ENCODE measurements around the gene VIT.

Gene VIT

DNA sequence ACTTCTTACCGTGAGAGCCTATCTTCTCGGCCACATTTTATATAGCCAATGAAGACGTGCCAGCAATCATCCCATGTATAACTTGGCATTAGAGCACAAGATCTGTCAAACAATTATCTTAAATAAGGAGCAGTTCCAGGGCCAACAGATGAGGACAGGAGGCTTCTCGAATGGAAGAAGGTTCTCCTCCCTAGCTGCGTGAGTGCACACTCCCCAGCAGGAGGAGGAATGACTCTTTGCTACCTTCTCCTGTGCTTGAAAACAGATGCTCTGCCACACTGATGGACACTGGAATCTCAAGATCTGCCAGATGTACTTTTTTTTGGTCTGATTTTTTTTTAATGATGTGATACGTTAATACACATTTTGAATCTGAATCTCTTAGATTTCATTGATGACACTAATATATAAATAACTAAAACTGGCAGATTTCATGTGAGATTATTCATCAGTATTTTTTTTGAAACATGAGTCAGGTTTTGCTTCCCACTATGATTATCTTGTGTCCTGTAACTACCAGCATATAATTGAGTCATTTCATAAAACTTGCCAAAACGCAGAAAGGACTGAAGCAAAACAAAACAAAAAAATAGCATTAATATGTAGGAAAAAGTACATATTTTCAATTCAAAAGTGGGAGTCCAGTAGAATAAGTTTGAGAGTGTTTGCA is 626 bp upstream of the VIT start:
- Histone ChIP-seq H3K27ac (replicated peaks) (peak overlapping the region; percentile 91), H3K4me3 (replicated peaks; ENCODE audit: insufficient read depth, low read length) (no peak overlapping the region), H3K27me3 (ENCODE audit: insufficient read depth, poor library complexity, severe bottlenecking) (no peaks in the 10 kb centered on the region)
- TF ChIP-seq REST (IDR thresholded peaks at IDR 0.05; ENCODE audit: insufficient replicate concordance, low read depth) (no peak), POLR2AphosphoS5 (IDR thresholded peaks at IDR 0.05; ENCODE audit: low read depth) (no peak), SPI1 (IDR thresholded peaks at IDR 0.05; ENCODE audit: borderline replicate concordance, low read depth) (no peak), GABPA (IDR thresholded peaks at IDR 0.05; ENCODE audit: low read depth) (no peak)
- TF ChIP-seq, protein P1, sequence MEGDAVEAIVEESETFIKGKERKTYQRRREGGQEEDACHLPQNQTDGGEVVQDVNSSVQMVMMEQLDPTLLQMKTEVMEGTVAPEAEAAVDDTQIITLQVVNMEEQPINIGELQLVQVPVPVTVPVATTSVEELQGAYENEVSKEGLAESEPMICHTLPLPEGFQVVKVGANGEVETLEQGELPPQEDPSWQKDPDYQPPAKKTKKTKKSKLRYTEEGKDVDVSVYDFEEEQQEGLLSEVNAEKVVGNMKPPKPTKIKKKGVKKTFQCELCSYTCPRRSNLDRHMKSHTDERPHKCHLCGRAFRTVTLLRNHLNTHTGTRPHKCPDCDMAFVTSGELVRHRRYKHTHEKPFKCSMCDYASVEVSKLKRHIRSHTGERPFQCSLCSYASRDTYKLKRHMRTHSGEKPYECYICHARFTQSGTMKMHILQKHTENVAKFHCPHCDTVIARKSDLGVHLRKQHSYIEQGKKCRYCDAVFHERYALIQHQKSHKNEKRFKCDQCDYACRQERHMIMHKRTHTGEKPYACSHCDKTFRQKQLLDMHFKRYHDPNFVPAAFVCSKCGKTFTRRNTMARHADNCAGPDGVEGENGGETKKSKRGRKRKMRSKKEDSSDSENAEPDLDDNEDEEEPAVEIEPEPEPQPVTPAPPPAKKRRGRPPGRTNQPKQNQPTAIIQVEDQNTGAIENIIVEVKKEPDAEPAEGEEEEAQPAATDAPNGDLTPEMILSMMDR (IDR thresholded peaks at IDR 0.05; ENCODE audit: insufficient read depth, low read length), result no peak
- peak in 1 of 2 experiments; percentile 67 for DNase-seq (ENCODE audit: low read depth in 1 of 2, low spot score in 1 of 2)

GRCh38 chr2:36697424-36698066 is 1.0 kb downstream of the VIT start:
- peak overlapping the region; percentile 91 for H3K27ac ChIP-seq (replicated peaks)
- TF ChIP-seq POLR2AphosphoS5 (IDR thresholded peaks at IDR 0.05; ENCODE audit: low read depth), result no peak
- no peak for TF ChIP-seq SPI1 (IDR thresholded peaks at IDR 0.05; ENCODE audit: borderline replicate concordance, low read depth)
- no peak for TF ChIP-seq REST (IDR thresholded peaks at IDR 0.05; ENCODE audit: insufficient replicate concordance, low read depth)
- TF ChIP-seq, protein P1 (IDR thresholded peaks at IDR 0.05; ENCODE audit: insufficient read depth, low read length), result no peak
- TF ChIP-seq GABPA (IDR thresholded peaks at IDR 0.05; ENCODE audit: low read depth), result no peak
- H3K27me3 ChIP-seq (ENCODE audit: insufficient read depth, poor library complexity, severe bottlenecking), result no peaks in the 10 kb centered on the region
- peak overlapping the region; percentile 58 for H3K4me3 ChIP-seq (replicated peaks; ENCODE audit: insufficient read depth, low read length)
- peak; percentile 43 to 68 for DNase-seq (ENCODE audit: low read depth in 1 of 2, low spot score in 1 of 2)

DNA sequence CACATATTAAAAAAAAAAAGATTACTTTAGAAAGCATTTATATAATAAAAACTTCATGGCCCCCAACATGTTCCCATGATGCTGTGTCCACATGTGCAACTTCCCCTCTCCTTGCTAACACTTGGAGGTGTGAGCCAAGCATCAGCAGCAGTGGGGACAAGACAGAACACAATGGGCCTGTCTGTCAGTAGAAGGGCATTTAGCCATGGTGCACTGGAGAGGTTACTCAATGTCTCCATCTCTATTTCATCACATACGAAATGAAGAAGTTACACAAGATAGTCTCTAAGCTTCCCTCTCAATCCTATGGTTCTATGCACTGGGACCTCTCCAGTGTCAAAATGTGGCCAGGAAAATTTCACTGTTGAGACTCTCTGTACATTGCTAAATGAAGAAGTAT is 2.5 kb downstream of the VIT start:
- Histone ChIP-seq H3K27me3 (ENCODE audit: insufficient read depth, poor library complexity, severe bottlenecking) (no peaks in the 10 kb centered on the region), H3K27ac (replicated peaks) (peak overlapping the region; percentile 91), H3K4me3 (replicated peaks; ENCODE audit: insufficient read depth, low read length) (no peak overlapping the region)
- peak; percentile 78; the same call in 1 of the 2 replicates for TF ChIP-seq SPI1 (IDR thresholded peaks at IDR 0.05; ENCODE audit: borderline replicate concordance, low read depth)
- TF ChIP-seq POLR2AphosphoS5 (IDR thresholded peaks at IDR 0.05; ENCODE audit: low read depth), result peak; percentile 79; the same call in 1 of the 2 replicates
- peak; percentile 47 for TF ChIP-seq REST (IDR thresholded peaks at IDR 0.05; ENCODE audit: insufficient replicate concordance, low read depth)
- TF ChIP-seq GABPA (IDR thresholded peaks at IDR 0.05; ENCODE audit: low read depth), result peak; percentile 20; the same call in 1 of the 2 replicates
- TF ChIP-seq, protein P1 (IDR thresholded peaks at IDR 0.05; ENCODE audit: insufficient read depth, low read length), result no peak
- peak; percentile 94 to 97 for DNase-seq (ENCODE audit: low read depth in 1 of 2, low spot score in 1 of 2)

All from HL-60 (cell line).